Right lung (tissue), 5 donors: ENCODE results near the gene TULP4. TPM values are rescaled to one million over a fixed set of nuclear protein-coding genes. Genes with fewer than 3 reads are reported as not detected.

Experiments used
- DNase-seq, 2 donors: peaks; one replicate each; pipeline ENCODE4 v3.0.0-alpha.2; 2013
- polyA plus RNA-seq, 5 donors: library from polyadenylated mRNA; unstranded; fragments of 120-200 nt; gene quantifications; one replicate each; pipeline versions ENCODE4 v1.2.1 to v1.2.3, GENCODE V29; 2013; ENCODE audit warnings: inconsistent platforms in 1 of 5, low replicate concordance in 1 of 5; ENCODE audit not compliant: insufficient read length in 5 of 5, insufficient read depth in 1 of 5

Gene TULP4
- polyA plus RNA-seq, 5 donors, result 13.1 to 20.1 (median 16.9) TPM

- no peak for DNase-seq
Measured at GRCh38 chr6:158356586-158357546, 44.6 kb downstream of the TULP4 start.

- no peak for DNase-seq
Measured at GRCh38 chr6:158357570-158358216, 45.4 kb downstream of the TULP4 start.

DNA sequence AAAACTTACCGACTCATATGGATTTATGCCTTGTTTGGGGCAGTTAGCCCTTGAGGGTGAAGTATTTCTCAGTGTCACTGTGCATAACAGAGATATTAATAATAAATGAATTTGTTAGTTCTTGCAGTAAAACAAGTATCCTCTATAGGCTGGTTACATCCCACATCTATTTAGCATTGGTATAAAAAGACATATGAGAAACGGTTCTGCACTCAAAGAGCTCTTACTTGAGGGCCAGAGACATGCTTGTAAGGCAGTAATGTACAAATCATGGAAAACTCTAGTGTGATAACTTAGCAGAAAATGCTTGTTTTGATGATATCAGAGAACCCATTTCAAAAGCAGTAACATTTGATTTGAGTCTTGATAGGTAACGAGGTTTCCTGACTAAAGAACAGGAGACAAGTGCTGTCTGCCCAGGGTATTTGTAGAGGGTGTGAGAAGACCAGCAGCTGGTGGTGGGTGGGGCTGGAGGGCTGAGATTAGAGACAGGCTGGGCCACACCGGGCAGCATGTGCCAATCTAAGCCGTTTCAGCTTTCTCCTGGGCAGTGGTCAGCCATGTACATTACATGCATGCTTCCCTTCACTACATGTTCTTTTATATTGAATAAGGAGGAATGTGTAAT lies 46.3 kb downstream of the TULP4 start:
- no peak for DNase-seq

DNA sequence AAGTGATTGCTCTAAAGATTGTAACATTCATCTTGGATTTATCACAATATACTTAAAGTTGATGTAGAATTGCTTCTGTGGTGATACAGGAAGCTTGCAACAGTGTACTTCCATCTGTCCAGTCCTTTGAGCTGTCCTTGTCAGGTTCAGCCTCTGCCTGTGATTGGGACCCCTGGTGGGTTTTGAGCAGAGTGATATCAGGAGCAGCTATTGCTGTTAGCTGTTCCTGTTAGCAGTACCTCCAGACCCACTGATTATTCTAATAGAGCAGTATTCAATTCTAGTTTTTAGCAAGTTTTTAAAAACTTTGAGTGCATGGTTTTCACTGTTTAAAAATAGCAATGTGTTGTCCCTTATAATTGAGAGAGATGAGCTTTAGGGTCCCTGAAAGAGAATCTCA lies 48.8 kb downstream of the TULP4 start:
- no peak for DNase-seq

DNA sequence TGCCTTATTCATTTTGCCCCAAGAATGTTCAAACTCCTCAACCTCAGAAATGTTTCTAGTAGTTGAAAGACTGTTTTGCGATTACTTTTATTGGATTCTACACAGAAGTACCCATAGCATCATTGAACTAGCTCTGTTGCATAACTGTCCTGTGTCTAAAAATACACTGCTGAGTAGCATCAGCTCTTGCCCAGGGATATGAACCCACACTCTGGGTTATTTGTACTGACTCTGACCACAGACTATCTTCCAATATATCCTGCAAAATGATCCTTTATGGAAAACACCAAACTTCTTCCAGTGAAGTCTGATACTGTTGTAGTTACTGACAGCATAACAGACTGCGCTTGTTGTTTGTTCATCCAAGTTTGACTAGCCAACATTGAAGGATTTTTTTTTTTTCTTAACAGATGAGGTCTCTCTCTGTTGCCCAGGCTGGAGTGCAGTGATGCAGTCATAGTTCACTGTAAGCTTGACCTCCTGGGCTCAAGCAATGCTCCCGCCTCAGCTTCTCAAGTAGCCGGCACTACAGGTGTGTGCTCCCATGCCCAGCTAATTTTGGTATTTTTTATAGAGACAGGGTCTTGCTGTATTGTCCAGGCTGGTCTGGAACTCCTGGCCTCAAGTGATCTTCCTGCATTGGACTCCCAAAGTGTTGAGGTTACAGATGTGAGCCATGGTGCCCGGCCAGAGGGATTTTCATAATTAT lies 49.9 kb downstream of the TULP4 start:
- DNase-seq, result no peak

- no peak for DNase-seq
Measured at GRCh38 chr6:158366363-158366762, 54.1 kb downstream of the TULP4 start.

- DNase-seq, result no peak
Measured at GRCh38 chr6:158367816-158368215, 55.6 kb downstream of the TULP4 start.

DNA sequence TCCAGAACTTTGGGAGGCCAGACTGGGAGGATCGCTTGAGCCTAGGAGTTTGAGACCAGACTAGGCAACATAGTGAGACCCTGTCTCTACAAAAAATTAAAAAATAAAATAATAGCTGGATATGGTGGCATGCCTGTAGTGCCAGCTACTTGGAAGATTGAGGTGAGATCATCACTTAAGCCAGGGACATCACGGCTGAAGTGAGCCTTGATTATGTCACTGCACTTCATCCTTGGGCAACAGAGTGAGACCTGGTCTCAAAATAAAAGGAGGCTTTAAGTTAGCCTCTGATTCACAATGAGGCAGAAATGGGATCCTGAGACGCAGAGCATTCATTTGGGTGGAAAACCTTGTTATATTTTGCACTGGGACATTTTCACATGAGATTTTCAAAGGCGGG lies 57.0 kb downstream of the TULP4 start:
- DNase-seq, result no peak

GRCh38 chr6:158370805-158371204 lies 58.5 kb downstream of the TULP4 start:
- DNase-seq, result no peak

DNA sequence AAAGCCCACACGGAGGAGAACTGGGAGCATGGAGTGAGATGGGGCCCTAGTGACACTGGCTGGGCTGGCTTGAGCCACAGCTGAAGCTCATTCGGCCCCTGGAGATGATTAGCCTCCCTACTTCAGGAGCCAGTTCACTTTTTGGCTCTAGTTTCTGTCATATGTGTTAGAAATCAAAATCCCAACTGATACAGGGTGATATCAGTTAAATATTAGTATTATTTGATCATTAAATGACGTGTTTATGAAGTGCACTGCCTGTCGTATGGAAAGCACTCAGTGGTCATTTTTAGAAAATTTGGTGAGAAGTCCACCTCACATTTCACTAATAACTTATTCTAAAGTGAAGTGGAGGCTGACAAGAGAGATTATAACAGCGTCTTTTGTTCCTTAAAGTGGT lies 59.0 kb downstream of the TULP4 start:
- peak in 1 of 2 donors; percentile 28 for DNase-seq

DNA sequence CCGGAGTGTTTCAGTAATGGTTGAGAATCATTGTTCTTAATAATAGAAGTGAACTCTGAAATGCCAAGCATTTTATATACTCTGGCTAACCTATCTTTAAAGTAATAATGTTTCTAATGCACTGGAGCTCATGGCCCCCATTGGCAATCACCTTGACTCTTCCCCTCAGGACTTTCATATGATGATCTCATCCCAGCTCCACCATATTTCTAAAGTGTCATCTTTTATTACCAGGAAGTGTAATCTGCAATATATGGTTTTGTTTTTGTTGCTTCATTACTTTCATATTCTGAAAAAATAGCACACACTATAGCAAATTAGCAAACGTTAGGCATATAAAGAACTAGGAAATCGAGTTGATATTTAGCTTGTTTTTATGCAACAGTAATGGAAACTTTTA lies 60.3 kb downstream of the TULP4 start:
- no peak for DNase-seq

DNA sequence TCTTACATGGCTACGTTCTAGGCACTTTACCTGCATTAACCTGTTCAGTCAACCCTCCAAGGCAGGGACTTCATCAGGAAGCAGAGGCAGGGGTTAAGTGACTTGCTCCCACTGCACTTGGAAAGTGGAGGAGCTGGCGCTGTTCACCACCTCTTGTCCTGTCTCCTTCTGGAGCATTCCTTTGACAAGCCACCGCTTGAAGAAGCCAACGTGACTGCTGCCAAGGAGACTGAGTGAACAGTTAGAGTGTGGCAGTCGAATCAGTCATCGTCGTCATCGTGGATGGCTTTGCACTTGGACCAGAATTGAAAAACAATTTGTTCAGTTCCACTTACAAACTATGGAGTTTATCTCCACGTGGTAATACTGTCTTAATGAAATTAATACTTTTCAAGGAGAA lies 60.9 kb downstream of the TULP4 start:
- no peak for DNase-seq

DNA sequence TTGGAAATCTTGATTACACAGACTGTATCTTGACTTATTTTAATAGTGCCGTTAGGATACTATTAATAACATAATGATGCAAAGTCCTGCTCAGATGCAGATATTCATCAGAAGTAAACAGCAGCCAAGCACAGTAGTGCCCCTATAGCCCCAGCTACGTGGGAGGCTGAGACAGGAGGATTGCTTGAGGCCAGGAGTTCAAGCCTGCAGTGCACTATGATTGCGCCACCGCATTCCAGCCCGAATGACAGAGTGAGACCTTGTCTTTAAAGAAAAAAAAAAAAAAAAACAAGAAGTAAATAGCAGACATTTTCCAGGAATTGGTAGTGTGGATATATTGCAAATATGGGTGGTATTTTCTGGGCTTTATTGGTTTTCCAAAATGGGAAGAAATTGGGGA lies 61.8 kb downstream of the TULP4 start:
- no peak for DNase-seq

DNA sequence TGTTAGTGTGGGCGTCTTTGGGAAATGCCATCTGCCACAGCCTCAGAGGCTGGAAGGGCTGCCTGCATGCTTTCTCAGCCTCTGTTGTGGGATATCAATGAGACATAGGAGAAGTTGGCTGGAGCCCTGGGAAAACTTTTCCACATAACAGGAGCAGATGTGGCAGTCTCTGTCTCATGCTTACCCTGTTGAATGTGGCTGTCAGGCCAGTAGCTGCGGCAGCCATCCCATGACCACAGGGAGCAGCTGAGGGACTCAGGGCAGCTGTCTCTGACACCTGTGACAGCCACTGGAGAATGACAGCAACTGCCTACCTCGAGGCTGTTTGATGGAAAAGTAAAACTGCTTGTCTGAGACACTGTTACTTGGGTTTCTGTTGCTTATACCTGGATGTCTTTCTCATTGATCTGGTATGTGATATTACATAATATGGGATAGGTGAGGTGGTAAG lies 64.4 kb downstream of the TULP4 start:
- DNase-seq, result no peak

DNA sequence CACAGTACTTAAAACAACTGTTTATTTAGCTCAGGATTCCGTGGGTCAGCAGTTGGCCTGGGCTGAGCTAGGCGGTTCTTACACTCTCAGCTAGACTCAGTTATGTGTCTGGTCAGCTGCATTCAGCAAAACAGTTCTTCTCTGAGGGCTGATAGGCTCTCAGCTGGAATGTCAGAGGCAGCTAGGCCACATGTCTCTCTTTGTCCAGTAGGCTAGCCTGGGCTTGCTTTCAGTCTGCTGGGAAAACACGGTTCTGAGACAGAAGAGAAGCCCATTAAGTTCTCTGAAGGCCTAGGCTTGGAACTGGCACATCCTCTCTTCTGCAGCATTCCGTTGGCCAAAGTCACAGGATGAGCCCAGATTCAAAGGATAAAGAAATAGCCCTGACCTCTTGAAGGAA lies 65.6 kb downstream of the TULP4 start:
- DNase-seq, result peak; percentile 45 to 51

DNA sequence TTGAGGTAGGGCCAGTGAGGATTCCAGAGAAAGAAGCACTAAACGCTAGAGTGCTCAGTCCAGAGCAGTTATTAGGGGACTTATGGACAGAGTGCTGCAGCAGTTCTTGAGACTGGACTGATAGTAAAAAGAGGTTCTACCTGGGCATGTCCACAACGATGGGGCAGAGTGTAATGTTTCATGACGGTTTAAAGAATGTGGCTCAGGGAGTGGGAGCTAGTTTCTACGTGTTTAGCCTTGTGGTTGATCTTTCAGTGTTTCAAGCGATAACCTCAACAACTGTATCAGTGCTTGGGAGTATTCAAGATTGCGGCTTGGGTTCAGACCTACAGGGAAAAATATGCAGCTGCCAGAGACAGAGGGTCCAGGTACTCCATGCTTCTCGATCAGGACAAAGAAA lies 67.1 kb downstream of the TULP4 start:
- no peak for DNase-seq

- DNase-seq, result no peak
Measured at GRCh38 chr6:158381214-158381613, 68.9 kb downstream of the TULP4 start.

- DNase-seq, result no peak
Measured at GRCh38 chr6:158382491-158382890, 70.2 kb downstream of the TULP4 start.

GRCh38 chr6:158383057-158383456 lies 70.8 kb downstream of the TULP4 start:
- no peak for DNase-seq

DNA sequence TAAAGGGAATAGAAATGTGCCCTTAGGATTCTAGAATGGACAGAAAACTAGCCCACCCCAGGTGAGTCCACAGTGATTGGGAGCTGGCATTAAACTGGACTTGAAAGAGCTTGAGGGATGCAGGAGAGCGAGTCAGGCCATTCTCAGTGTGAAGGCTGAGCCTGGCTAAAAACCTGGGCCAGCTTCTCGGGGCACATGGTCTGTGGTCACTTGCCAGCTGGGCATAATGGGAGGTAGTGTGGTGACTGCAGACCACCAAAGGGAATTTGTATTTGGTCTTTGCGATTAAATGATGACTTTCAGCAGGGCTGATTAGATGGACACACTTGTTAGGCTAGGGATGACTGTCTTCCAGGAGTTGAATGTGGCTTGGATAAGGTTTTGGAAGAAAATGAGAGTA lies 71.3 kb downstream of the TULP4 start:
- no peak for DNase-seq

DNA sequence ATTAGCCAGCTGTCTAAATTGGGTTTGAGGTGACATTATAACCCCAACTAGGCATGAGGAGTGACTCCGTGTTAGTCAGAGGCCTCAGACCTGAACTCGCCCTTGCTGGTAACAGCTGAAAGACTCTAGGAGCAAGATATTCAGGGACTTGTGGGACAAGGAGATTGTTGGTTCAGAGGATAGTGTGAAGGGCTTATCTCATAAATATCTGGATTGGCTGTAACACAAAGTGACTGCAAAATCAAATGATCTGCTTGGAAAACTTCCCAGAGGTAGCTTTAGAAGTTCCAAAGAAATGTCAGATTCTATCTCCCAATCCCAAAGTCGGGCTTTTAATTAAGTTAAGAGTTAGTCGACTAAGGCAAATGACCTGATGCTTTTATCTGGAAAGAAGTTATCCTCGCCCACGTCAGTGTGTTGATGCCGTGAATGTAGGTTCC lies 72.4 kb downstream of the TULP4 start:
- DNase-seq, result no peak

DNA sequence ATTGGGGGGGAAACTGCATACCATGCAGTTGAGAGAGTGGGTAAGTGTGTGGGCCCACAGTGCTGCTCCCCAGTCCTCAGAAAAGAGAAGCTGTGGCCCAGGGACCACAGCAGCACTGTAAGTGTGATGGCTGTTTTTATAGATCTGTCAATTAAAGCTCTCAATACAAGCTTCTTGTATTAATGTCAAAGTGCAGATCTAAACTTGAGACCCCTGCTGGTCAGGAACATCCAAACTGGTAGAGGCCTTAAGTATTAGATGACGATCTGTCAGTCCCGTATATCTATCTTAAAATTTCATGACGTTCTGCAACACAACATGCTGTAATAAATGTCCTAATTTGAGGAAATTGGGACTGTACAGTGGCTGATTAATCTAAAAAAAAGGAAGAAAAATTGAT lies 74.8 kb downstream of the TULP4 start:
- no peak for DNase-seq
